ENCODE results near the gene MSH3.

MSH3 gene

DNA sequence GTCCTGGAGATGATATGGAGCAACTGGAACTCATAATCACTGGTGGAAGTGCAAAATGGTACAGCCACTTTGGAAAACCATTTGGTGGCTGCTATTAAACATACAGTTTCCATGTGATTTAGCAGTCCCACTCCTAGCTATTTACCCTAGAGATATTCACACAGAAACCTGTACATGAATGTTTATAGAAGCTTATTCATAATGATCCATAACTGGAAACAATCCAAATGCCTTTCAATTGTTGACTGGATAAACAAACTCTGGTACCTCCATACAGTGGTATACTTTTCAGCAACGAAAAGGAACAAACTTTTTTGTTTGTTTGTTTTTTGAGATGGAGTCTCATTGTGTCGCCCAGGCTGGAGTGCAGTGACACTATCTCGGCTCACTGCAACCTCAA is 258.0 kb downstream of the MSH3 start:
- no peak overlapping the region for H3K9ac ChIP-seq (ENCODE audit: low read depth, low read length, poor library complexity, severe bottlenecking)
- no peaks in the 10 kb centered on the region for H3K36me3 ChIP-seq (ENCODE audit: insufficient read depth, low read length)
- H3F3A ChIP-seq (ENCODE audit: low read depth): no peaks in the 10 kb centered on the region
- H3K4me1 ChIP-seq (ENCODE audit: insufficient read depth, low read length, poor library complexity, severe bottlenecking): no peaks in the 10 kb centered on the region
- no peaks in the 10 kb centered on the region for H3K79me2 ChIP-seq (ENCODE audit: insufficient read depth, low read length)
- H3K4me2 ChIP-seq (ENCODE audit: low read depth, low read length, poor library complexity, severe bottlenecking): no peak overlapping the region
- H3K4me3 ChIP-seq (ENCODE audit: low read length, poor library complexity, severe bottlenecking): no peak overlapping the region
- H2AFZ ChIP-seq (ENCODE audit: low read length): no peak overlapping the region
- no peaks in the 10 kb centered on the region; the same call in 1 of the 2 replicates for H3K9me3 ChIP-seq (ENCODE audit: insufficient read depth, low read depth, low read length)
- TF ChIP-seq EZH2phosphoT487 (IDR thresholded peaks at IDR 0.05; ENCODE audit: borderline replicate concordance): no peak
- no peak for TF ChIP-seq CTCF (conservative IDR thresholded peaks at IDR 0.05; ENCODE audit: low read length)
- no peaks in the 10 kb centered on the region for H4K20me1 ChIP-seq (ENCODE audit: insufficient read depth, low read length, poor library complexity, severe bottlenecking)
- H3K9me2 ChIP-seq (replicated peaks; ENCODE audit: low read depth, low read length): no peaks in the 10 kb centered on the region
- no peaks in the 10 kb centered on the region for H3K27me3 ChIP-seq (ENCODE audit: insufficient read depth, low read length, poor library complexity, severe bottlenecking)

DNA sequence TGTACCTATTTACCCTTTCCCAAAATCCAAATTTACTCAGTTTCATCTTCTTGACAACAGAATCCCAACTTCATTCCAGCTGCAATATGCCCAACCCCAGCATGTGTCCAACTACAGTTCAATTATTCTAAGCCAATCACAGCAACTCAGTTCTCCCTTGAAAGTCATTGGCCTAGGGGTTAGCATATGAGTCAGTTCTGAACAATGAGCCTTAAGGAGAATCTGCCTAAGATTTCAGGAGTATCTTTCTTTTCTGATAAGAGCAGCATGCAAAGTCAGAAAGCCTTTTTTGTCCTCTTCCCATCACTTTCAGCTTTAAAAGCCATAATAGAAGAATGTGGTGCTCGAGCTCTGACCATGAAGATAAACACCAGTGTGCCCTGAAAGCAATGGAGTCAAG is 261.3 kb downstream of the MSH3 start:
- H3K36me3 ChIP-seq (ENCODE audit: insufficient read depth, low read length): no peaks in the 10 kb centered on the region
- H3K4me3 ChIP-seq (ENCODE audit: low read length, poor library complexity, severe bottlenecking): no peak overlapping the region
- H3K27me3 ChIP-seq (ENCODE audit: insufficient read depth, low read length, poor library complexity, severe bottlenecking): no peaks in the 10 kb centered on the region
- H3K9me2 ChIP-seq (replicated peaks; ENCODE audit: low read depth, low read length): no peaks in the 10 kb centered on the region
- H3F3A ChIP-seq (ENCODE audit: low read depth): no peaks in the 10 kb centered on the region
- TF ChIP-seq CTCF (conservative IDR thresholded peaks at IDR 0.05; ENCODE audit: low read length) (no peak), EZH2phosphoT487 (IDR thresholded peaks at IDR 0.05; ENCODE audit: borderline replicate concordance) (no peak)
- no peaks in the 10 kb centered on the region for H3K79me2 ChIP-seq (ENCODE audit: insufficient read depth, low read length)
- no peaks in the 10 kb centered on the region for H4K20me1 ChIP-seq (ENCODE audit: insufficient read depth, low read length, poor library complexity, severe bottlenecking)
- H3K4me2 ChIP-seq (ENCODE audit: low read depth, low read length, poor library complexity, severe bottlenecking): no peak overlapping the region
- H3K9me3 ChIP-seq (ENCODE audit: insufficient read depth, low read depth, low read length): no peaks in the 10 kb centered on the region; the same call in 1 of the 2 replicates
- no peak overlapping the region for H2AFZ ChIP-seq (ENCODE audit: low read length)
- H3K9ac ChIP-seq (ENCODE audit: low read depth, low read length, poor library complexity, severe bottlenecking): no peak overlapping the region
- H3K4me1 ChIP-seq (ENCODE audit: insufficient read depth, low read length, poor library complexity, severe bottlenecking): peaks cover 3% of the 10 kb centered on the region

- no peak overlapping the region for H3K4me2 ChIP-seq (ENCODE audit: low read depth, low read length, poor library complexity, severe bottlenecking)
- no peaks in the 10 kb centered on the region; the same call in 1 of the 2 replicates for H3K9me3 ChIP-seq (ENCODE audit: insufficient read depth, low read depth, low read length)
- H3K9ac ChIP-seq (ENCODE audit: low read depth, low read length, poor library complexity, severe bottlenecking): no peak overlapping the region
- H3K27me3 ChIP-seq (ENCODE audit: insufficient read depth, low read length, poor library complexity, severe bottlenecking): no peaks in the 10 kb centered on the region
- H2AFZ ChIP-seq (ENCODE audit: low read length): no peak overlapping the region
- H3K9me2 ChIP-seq (replicated peaks; ENCODE audit: low read depth, low read length): no peaks in the 10 kb centered on the region
- H3K4me3 ChIP-seq (ENCODE audit: low read length, poor library complexity, severe bottlenecking): no peak overlapping the region
- H3K4me1 ChIP-seq (ENCODE audit: insufficient read depth, low read length, poor library complexity, severe bottlenecking): peaks cover 3% of the 10 kb centered on the region
- TF ChIP-seq EZH2phosphoT487 (IDR thresholded peaks at IDR 0.05; ENCODE audit: borderline replicate concordance) (no peak), CTCF (conservative IDR thresholded peaks at IDR 0.05; ENCODE audit: low read length) (no peak)
- H3K36me3 ChIP-seq (ENCODE audit: insufficient read depth, low read length): no peaks in the 10 kb centered on the region
- no peaks in the 10 kb centered on the region for H3K79me2 ChIP-seq (ENCODE audit: insufficient read depth, low read length)
- no peaks in the 10 kb centered on the region for H3F3A ChIP-seq (ENCODE audit: low read depth)
- no peaks in the 10 kb centered on the region for H4K20me1 ChIP-seq (ENCODE audit: insufficient read depth, low read length, poor library complexity, severe bottlenecking)
Observed at GRCh38 chr5:80916676-80917075, 262.2 kb downstream of the MSH3 start.

Data from Loucy (cell line).